ENCODE results near the gene BICD1. TPM values are rescaled to one million over a fixed set of nuclear protein-coding genes. Genes with fewer than 3 reads are reported as not detected.

BICD1 gene
- total and polyA plus RNA-seq, 2 donors (not counting 1 experiment from before 2014, with no cell fraction given): 15.2 to 93.5 TPM

DNA sequence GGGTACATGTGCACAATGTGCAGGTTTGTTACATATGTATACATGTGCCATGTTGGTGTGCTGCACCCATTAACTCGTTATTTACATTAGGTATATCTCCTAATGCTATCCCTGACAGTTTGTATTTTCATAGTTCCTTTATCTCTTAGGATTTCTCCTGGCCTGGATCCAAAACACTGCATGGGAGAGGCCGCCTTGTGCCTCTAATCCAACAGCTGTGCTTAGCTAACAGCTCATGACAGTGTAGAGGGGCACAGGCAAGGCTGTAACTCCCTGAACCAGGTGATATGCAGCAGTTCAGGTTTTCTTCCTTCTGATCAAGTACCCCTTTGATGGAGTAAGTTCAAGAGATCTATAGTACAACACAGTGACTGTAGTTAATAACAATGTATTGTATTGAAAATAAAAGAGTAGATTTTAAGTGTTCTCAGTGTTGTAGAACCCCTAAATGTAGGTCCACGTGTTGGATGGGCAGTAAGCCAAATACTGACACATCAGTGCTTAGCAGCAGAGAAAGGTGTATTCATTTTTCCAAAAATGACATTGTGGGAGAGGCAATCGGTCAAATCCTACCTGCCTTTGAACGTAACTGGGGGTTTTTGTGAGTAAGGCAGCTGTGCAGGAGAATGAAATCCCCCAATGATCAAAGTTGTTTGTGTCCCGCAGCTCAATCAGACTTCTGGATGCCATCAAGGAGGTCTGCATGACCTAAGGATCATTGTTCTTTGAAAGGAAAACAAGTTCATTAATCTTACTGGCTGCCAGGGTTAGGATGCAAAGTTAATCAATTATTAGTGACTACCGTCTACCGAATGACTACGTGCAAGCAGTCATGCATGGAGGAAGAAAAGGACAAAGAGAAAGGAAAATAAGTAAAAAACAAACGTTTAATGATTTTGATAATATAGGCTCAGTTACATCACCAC, 203.4 kb downstream of the BICD1 start:
- intact Hi-C loops (cut with micrococcal nuclease): loop anchor here (5.0 to 10.0 kb wide), 2 partner anchors 38 to 175 kb away; no protein-coding TSS in a partner anchor
- Histone ChIP-seq H3K27ac (ENCODE audit: low read length in 2 of 2) (no peak overlapping the region), H3K36me3 (replicated peaks in 1 of 2; ENCODE audit: control extremely low read depth in 1 of 2, control insufficient read depth in 1 of 2, extremely low read depth in 1 of 2, insufficient read depth in 2 of 2, low read length in 1 of 2) (peaks cover 2 to 14% of the 10 kb centered on the region in 2 experiments), H3K79me2 (ENCODE audit: control insufficient read depth, insufficient read depth, low read length) (peaks cover 6% of the 10 kb centered on the region), H3K9ac (ENCODE audit: low read length) (no peak overlapping the region), H3K4me2 (replicated peaks; ENCODE audit: low read depth, low read length, poor library complexity, severe bottlenecking) (no peak overlapping the region), H3K27me3 (replicated peaks in 1 of 4; ENCODE audit: control extremely low read depth in 1 of 4, control insufficient read depth in 3 of 4, insufficient read depth in 4 of 4, low read length in 3 of 4) (no peaks in the 10 kb centered on the region), H3K4me1 (ENCODE audit: control insufficient read depth in 2 of 2, insufficient read depth in 2 of 2, low read length in 2 of 2) (peaks cover 0 to 6% of the 10 kb centered on the region in 2 donors), H2AFZ (ENCODE audit: insufficient read depth, low read depth, low read length, poor library complexity, severe bottlenecking) (no peak overlapping the region), H3K4me3 (ENCODE audit: control extremely low read depth in 1 of 5, extremely low read depth in 1 of 5, insufficient read depth in 1 of 5, low read depth in 2 of 5, low read length in 4 of 5) (no peak overlapping the region), H3K9me3 (ENCODE audit: control extremely low read depth in 1 of 3, control insufficient read depth in 2 of 3, insufficient read depth in 1 of 3, low read length in 2 of 3) (no peaks in the 10 kb centered on the region), H4K20me1 (ENCODE audit: control insufficient read depth, insufficient read depth, low read length, poor library complexity, severe bottlenecking) (no peaks in the 10 kb centered on the region)
- TF ChIP-seq CTCF (IDR thresholded peaks at IDR 0.05) (no peak), EZH2 (IDR thresholded peaks at IDR 0.05; ENCODE audit: borderline replicate concordance, insufficient read depth, low read depth, low read length, poor library complexity, severe bottlenecking) (no peak)
- Mint-ChIP-seq H3K27me3 (no peaks in the 10 kb centered on the region), H3K4me3 (no peak overlapping the region), H3K9me3 (ENCODE audit: insufficient read depth) (no peaks in the 10 kb centered on the region), H3K4me1 (peaks cover 8% of the 10 kb centered on the region), H3K27ac (peak overlapping the region; percentile 15)
- CTCF ChIA-PET: interaction anchor here (0.9 to 4.7 kb wide), 11 partner anchors 44 to 907 kb away, joined by 3 to 78 read pairs (median 4); no protein-coding TSS in a partner anchor
- DNase-seq (no peak), ATAC-seq (ENCODE audit: low read depth) (no peak)
- WGBS (ENCODE audit: insufficient coverage): 98% methylated on average over 5 of the region's 10 CpGs
- POLR2A ChIA-PET: interaction anchor here (0.6 to 1.2 kb wide), 3 partner anchors 23 to 667 kb away, joined by 3 to 5 read pairs (median 3); no protein-coding TSS in a partner anchor
